Testis (tissue), 2 donors: ENCODE data around the gene HMCN1.

Experiments used
- POLR2A ChIP-seq: fragments of 450-650 bp; IDR thresholded peaks from one replicate; pipeline ENCODE4 v1.6.1; 2017; ENCODE audit warnings: antibody characterized with exemption, mild to moderate bottlenecking, moderate library complexity
- TF ChIP-seq, protein P1 (sequence below), 3 experiments: fragments of 450-650 bp in 2 of 3; fragments of 200-600 bp in 1 of 3; sonication (generic) in 1 of 3; IDR thresholded peaks; one replicate each; pipeline ENCODE4 v1.5.1; 2016 to 2019; ENCODE audit warnings: antibody characterized with exemption in 3 of 3, mild to moderate bottlenecking in 2 of 3, moderate library complexity in 1 of 3

DNA sequence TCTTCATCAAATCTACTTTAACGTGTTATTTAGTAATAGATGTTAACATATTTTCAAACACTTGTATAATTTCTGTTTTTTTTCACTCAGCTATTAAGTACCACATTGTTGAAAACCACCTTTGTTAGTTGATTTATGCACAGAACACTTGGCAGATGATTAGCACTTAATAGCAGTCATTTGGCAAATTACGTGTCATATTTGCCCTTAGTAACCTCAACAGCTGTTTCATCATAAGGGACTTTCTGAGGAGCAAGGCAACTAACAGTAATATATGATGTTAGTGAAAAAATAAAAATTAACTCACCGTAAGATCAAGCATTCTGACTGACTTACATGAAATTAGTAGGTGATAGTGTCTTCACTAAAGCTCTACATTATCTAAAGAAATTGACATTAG, 186.4 kb downstream of the HMCN1 start:
- TF ChIP-seq, protein P1, sequence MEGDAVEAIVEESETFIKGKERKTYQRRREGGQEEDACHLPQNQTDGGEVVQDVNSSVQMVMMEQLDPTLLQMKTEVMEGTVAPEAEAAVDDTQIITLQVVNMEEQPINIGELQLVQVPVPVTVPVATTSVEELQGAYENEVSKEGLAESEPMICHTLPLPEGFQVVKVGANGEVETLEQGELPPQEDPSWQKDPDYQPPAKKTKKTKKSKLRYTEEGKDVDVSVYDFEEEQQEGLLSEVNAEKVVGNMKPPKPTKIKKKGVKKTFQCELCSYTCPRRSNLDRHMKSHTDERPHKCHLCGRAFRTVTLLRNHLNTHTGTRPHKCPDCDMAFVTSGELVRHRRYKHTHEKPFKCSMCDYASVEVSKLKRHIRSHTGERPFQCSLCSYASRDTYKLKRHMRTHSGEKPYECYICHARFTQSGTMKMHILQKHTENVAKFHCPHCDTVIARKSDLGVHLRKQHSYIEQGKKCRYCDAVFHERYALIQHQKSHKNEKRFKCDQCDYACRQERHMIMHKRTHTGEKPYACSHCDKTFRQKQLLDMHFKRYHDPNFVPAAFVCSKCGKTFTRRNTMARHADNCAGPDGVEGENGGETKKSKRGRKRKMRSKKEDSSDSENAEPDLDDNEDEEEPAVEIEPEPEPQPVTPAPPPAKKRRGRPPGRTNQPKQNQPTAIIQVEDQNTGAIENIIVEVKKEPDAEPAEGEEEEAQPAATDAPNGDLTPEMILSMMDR (IDR thresholded peaks at IDR 0.05) = no peak
- TF ChIP-seq POLR2A = no peak
